HG03439 (cell line): ENCODE data around the gene PSMA6.

ENCODE experiments used
- ATAC-seq: cut with Tn5 transposase; IDR thresholded peaks from one replicate; pipeline ENCODE4 v1.9.1; 2021; ENCODE audit warnings: mild to moderate bottlenecking, moderate library complexity; ENCODE audit not compliant: unreplicated experiment

The PSMA6 gene

DNA sequence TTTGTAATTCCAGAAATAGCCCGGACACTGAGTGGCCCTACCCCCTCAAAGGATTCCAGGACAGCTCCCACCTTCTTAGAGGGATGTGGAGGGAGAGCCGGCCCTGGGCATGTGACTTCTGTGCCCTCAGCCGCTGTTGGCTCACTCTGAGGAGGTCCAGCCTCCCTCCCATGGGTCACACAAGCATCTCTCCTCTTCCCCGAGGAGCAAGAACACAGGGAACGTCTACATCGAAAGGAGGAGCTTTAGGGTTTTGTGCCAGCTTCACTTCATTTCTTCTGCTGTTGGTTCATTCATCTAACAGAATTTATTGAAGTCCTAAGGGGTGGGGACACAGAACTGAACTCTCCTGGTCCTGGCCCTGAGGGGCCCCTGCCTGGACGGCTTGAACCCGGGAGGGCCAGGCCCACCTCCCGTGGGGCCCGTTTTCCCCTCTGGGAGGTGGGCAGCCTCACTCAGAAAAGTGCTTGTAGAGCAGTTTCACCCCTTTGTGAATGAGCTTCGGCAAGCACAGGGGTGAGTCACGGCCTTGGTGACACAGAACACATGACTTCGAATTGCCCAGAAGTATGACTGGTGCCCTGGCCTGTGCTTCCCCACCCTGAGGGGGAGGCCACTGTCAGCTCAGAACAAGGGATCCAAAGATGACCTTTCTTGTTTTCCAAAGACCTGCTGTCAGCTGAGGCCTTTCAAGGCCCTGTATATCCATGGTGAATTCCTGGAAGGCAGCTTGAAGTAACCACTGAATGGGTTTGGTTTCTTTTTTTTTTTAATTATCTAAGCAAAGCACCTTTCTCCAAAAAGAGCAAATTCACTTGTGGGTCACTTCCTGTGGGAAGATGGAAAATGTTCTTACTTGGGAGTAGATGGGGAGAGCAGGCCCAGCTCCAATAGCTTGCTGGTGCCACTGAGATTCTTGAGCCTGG, 73.2 kb downstream of the PSMA6 start:
- no peak for ATAC-seq

DNA sequence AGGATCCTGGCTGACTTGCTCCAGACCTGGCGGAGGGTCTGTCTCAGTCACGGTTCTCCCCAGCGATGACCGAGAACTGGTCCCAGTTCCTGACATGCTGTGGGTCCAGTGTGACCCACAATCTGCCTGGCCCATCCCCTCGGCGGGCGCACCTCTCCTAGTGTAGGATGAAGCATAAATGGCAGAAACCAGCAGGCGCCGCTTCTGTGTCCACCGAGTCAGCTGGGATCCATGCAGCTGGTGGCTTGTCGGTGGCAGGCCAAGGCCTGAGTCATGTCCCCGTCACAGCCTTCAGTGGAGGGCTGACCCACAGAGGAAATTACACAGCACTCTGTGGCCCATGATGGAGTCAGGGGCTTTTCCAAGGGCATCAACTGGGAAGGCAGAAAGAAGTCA, 73.9 kb downstream of the PSMA6 start:
- ATAC-seq, result no peak

DNA sequence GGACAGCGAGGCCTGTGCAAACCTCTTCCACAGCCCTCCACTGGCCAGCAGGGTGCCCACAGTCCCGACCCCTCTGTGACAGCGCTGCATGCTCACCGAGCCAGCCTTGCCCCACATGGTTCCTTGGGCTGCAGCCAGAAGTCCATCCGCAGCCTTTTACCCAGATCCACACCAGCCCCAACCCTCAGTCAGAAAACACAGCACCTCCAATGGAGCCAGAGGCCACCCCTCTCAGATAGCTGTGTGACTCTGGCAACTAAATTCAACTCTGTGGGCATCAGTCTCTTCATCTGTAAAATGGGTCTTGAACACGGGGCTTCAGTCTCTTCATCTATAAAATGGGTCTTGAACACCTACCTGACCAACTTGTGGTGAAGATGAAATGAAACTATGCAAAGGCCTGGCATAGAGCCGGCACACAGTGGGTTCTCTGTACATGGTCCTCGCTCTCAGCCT, 74.4 kb downstream of the PSMA6 start:
- ATAC-seq, result no peak

- no peak for ATAC-seq
These were observed 74.8 kb downstream of the PSMA6 start for GRCh38 chr14:35367056-35367372.
